Measurements from ENCODE around the gene PDX1.
"Not testable (repeated sequence)": the region's sequence is repeated elsewhere in the genome, so short reads cannot be mapped to it uniquely, and the experiment has no call there.

Gene PDX1

DNA sequence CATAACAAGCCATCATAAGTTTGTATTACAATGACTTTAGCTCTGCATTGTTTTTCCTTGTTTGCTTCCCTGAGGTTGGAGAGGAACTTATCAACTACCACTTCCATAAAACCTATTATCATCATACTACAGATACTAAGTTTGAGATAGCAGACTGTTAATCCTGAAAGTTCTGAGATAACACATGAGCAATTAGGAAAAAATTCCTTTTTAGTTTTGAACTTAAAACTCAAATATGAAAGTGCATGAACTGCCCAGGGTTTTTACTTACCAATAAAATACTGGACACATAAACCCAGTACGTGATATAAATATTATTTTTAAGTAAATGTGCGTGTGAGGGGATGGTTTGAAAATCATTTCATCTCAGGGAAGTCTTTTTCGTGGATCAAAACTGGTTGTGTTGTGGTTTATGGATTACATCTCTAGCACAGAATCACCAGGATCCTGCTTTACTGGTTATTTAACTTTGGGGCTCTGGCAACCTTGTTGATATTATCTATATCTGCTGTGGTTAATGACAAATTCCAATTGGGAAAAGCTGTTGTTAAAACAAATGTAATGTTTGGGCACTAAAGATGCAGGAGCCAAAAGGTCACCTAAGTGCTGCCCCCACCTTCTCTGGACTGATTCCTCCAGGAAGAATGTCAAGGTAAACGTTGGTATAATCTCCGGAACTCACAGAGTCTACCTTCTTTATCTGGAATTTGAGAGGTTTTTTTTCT, 36.9 kb downstream of the PDX1 start:
- DNase-seq, result no peak

DNA sequence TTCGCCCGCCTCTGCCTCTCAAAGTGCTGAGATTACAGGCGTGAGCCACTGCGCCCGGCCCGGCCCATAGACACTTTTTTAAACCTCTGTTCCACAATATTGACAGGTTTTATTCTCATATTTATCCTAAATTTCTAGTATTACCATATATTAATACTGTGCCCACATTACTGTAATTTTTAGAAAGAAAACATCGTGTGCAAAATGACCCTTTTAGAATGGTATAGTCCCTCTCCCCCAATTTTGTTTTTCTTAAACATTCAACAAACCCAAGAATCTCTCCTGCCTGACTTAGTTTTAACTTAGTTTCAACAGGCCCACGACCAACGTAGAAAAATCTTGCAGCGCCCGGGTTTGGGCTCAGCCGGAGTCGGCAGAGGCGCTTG, 40.2 kb downstream of the PDX1 start:
- DNase-seq, result no peak

- DNase-seq, result peak in 1 of 3 experiments; percentile 18
Measured at GRCh38 chr13:27960362-27961226, 40.8 kb downstream of the PDX1 start.

DNA sequence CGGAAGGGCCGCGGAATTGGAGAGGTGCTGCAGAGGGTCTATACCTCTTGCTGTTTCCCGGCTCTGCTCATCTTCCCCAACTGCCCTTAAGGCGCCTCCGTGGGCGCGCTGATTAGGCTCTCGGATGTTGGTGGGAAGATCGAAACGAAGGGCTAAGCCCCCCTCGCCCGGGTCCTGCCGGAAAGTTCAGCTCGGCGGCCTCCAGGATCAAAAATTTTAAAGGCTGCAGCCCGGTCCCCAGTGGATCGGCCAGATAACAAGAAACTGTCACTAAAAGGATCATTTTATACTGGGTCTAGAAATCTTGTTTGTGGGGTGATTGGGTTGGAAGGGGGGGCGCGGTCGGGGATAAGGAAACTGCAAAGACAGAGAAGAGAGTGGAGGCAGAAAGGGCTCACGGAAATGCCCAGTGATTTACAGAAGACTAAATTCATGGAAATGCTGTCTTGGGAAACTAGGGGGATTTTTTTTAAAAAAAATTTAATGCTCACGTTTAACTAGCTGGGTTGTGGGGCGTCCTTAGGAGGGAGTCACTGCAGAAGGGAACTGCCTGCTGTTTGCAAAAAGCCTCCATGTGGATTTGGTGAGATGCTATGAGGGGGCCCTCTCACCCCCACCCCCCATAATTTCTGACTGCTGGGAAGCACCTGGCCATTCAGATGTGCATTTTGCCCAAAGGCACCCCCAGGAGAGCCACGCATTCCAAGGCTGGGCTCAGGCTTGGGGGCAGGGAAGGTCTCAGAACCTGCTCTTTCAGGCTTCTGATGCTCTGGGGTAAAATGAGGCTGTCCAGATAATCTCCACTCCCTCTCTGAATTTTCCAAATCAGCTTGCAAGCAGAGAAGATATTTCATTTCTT, 41.7 kb downstream of the PDX1 start:
- DNase-seq, result no peak

GRCh38 chr13:27962128-27962841, 42.5 kb downstream of the PDX1 start:
- no peak for DNase-seq

- DNase-seq, result no peak
Measured at GRCh38 chr13:27962982-27963381, 43.2 kb downstream of the PDX1 start.

- no peak for DNase-seq
Measured at GRCh38 chr13:27963491-27963890, 43.7 kb downstream of the PDX1 start.

GRCh38 chr13:27964206-27964605, 44.4 kb downstream of the PDX1 start:
- DNase-seq, result not testable (repeated sequence)

- no peak for DNase-seq
Measured at GRCh38 chr13:27964741-27965323, 45.0 kb downstream of the PDX1 start.

DNA sequence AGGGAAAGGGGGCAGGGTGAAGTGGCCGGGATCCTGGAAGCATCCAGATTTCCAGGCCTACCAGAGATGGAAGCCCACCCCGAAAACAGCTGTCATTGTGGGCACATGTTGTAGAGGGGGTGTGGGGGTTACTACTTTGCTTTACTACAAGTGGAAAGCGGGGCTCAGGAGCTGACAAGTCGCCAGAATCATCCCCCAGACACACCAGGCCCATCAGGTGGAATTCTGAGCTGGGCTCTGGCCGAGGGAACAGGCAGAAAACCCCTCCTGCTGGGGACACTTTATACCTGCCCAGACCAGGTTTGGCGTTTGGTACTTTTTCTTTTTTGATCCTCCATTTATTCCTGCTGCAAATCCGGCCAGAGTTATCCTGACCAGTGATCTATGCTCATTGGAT, 45.5 kb downstream of the PDX1 start:
- DNase-seq, result no peak

DNA sequence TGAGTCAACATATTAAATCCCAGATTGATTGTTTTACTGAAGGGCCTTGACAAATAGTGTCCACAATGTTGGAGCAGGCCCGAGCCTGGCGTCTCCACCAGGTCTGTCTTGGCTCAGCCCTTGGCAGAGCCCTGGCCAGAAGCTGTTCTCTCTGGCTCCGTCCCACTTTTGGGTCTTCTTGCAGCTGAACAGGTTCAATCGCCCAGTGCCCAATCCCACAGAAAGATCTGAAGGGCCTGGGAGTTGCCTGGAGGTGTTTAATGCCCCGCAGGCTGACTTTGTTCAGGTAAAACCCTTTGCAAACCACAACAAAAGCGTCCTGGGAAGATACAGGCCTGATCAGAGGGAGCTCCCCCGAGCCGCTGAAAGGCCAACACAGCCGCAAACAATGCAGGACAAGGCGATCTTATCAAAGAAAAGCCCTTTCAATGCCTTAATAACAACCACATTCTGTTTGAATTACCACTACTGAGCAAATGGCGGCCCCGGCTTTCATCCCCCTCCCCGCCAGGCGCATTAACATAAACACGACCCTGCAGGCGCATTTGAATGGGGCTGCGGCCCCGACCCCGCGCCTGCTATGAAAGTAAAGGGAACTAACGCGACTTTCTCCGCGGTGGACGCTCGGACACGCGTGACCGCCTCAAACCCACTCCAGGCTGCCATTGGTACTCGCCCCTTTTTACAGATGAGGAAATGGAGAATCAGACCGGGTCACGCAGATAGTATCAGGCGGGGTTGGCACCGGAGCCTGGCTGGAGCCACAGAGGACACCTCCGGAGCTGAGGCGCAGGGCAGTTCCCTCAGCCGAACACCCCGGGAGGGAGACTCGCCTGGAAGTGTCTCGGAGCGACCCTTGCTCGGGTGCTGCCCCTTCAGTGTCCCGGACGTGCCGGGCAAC, 46.2 kb downstream of the PDX1 start:
- no peak for DNase-seq

DNA sequence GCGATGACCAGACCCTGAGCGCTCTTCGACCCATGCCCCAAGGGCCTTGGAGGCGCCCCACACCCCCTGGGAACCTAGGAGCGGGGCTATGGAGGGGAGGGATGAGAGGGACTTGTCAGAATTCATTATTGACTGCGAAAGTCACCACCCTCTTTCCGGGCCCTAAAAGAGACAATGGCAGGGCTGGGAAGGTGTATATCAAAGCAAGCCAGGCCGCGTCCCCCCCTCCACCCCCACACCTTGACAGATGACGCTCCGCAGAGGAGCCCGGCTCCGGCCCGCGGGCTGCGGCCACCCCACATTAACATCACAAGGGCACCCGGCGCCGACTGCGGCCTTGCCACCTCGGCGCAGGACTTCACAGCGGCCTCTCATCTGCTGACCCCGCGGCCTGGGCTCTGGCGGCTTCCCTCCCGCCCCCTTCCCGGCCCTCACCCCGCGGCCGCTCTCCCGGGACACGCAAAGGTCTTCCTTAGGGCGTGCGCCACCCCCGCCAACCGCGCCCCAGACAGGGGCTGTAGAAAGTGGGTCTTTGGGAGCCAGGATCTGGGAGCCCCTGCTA, 46.9 kb downstream of the PDX1 start:
- no peak for DNase-seq

DNA sequence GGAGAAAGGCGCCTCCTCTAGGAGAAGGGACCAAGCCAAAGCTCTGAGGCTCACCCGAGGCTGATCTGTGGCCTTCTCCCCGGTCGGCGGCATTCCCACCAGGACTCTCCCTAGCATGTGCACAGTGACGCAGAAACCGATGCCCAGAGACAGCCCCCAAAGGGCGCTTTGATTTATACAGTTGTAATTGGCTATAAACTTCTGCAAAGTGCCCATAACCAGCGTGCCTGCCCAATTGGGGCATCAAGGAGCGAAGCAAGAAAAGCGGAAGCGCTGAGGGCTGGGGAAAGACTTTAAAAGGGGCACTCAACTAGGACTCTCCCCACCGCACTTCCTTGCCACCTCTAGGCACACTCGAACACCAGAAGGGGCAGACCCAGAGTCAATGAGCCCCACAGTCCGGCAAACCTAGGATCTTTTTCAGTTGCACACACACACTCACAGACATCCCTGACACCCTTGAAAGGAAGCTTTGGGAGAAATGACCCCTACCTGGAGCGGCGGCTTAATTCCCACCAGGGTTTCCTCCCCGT, 47.5 kb downstream of the PDX1 start:
- no peak for DNase-seq

DNA sequence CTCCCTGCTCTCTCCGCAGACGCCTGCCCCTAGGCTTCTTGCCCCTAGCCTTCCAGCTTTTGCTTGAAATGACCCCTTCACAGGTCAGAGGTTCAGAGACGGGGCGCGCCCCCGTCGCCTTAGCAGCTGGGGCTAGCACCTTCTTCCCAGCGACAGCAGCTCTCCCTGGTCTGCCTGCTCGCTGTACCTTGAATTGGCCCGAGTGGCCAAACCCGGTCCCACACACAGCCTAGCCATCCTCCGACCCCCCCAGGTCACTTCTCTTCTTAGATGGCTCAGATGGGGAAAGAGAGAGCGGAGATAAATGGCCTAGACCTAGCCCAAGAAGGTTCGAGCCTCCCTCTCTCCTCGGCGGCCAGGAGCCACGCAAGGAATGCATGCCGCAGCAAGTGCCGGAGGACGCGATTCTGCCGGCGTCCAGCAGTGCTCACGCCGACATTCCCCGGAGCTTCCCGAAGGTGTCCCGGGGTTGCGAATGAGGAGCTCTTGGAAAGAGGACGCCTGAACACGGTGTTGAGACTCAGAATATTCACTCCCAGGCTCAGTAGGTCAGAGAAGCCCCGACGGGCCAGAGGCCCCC, 48.0 kb downstream of the PDX1 start:
- DNase-seq, result no peak

- DNase-seq, result no peak
Measured at GRCh38 chr13:27968316-27969081, 48.7 kb downstream of the PDX1 start.

GRCh38 chr13:27969082-27969865, 49.5 kb downstream of the PDX1 start, which contains the start of gene CDX2:
Gene CDX2, minus strand, starts transcription at chr13:27969315. Its CDS starts 309 bp downstream, at chr13:27969006.
- DNase-seq, result no peak

DNA sequence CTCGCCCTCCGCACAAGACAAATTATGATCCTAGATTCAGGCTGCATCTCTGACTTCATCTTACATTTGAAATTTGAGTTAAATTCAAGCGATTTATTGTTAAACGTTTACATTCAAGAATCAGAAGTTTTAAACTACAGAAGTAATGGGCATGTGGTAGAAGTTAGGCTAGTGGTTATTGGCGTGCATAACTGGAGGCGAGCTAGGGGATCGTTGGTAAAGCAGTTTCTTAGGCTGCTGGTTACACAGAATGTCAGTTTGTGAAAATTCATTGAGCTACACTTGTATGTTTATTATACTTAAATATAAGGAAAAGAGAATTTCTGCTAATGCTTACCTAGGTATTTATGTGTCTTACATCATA, 50.0 kb downstream of the PDX1 start:
- DNase-seq, result no peak
